RCC 7860 (cell line): ENCODE measurements around the gene TRIM63.

Source experiments
- DNase-seq: peaks from one replicate; pipeline ENCODE4 v3.0.0-alpha.2; 2015; ENCODE audit warnings: low spot score
- FAIRE-seq: peaks from 2 replicates; lab custom pipeline; 2012; peaks lifted over from hg19 to GRCh38; lab: Jason Lieb, UNC

The TRIM63 gene

DNA sequence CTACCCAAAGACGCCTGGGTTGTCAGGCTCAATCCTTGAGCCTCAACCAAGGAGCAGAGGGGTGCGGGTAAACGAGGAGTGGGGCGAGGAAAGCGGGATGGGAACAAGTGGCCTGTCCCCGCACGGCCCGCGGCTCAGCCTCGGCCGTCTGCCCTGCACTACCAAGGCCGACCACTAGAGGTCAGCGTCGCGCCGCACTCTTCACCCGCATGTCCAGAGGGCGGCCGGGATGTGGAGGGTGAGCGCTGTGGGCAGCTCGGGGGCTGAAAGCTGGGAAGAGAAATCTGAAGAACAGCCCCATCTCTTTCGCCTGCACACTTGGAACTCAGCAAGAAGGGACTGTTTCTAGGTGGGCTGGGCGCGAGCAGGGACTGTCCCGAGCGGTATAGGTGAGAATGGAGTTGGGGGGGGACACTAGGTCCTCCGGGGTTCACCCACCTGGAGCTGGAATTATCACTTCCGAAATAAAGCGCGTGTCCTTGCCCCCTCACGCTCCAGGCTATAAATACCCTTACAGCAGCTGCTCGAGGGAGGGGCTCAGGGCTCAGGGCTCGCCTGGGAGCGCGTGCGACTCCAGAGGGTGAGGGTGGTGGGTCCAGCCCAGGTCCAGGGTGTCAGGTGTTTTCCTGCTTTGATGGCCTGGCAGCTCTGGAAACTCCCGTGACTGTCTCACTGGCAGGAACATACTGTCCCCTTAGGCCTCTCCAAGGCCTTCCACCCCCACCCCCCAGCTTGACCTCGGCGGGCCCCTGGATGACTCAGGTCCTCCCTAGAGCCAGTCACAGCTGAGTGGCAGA lies 31.3 kb downstream of the TRIM63 start:
- peak; percentile 68 for DNase-seq
- FAIRE-seq: peak; percentile 77

- FAIRE-seq: peak; percentile 11
- DNase-seq: peak; percentile 71
Observed at GRCh38 chr1:26035203-26035958, 32.0 kb downstream of the TRIM63 start.

- no peak for FAIRE-seq
- DNase-seq: no peak
Observed at GRCh38 chr1:26034504-26035202, 32.8 kb downstream of the TRIM63 start.

GRCh38 chr1:26032656-26033357 lies 34.6 kb downstream of the TRIM63 start:
- DNase-seq (no peak), FAIRE-seq (no peak)

DNA sequence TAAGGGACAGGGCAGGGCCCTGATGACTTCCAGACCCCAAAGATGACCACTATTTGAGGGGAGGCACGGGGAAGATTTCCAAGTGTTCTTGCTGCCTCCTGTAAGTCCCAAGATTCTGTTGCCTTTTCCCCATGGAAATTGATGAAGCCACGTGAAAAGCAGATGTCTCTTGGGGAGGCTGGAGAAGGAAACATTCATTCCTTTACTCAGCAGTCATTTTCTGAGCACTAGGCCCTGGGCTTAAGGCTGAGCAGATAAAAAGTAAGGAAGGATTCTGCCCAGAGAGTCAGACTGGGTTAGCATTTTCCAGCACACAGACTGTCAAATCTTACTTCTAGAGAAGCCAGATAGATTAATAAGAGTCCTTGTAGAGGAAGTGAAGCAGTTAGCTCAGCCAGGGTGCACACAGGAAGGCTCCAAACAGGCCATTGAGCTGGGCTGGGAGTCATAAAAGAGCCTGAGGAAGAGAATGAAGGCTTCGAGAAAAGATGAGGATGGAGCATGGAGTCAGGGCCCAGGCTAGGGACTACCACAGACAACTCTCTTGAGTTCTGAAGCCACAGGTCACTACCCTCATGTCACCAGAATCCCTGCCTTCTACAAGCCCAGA lies 35.7 kb downstream of the TRIM63 start:
- DNase-seq (no peak), FAIRE-seq (no peak)

- FAIRE-seq: no peak
- no peak for DNase-seq
Observed at GRCh38 chr1:26031196-26031595, 36.2 kb downstream of the TRIM63 start.

GRCh38 chr1:26029864-26030481 lies 37.5 kb downstream of the TRIM63 start:
- no peak for DNase-seq
- no peak for FAIRE-seq

- no peak for FAIRE-seq
- DNase-seq: no peak
Observed at GRCh38 chr1:26029054-26029863, 38.2 kb downstream of the TRIM63 start.

DNA sequence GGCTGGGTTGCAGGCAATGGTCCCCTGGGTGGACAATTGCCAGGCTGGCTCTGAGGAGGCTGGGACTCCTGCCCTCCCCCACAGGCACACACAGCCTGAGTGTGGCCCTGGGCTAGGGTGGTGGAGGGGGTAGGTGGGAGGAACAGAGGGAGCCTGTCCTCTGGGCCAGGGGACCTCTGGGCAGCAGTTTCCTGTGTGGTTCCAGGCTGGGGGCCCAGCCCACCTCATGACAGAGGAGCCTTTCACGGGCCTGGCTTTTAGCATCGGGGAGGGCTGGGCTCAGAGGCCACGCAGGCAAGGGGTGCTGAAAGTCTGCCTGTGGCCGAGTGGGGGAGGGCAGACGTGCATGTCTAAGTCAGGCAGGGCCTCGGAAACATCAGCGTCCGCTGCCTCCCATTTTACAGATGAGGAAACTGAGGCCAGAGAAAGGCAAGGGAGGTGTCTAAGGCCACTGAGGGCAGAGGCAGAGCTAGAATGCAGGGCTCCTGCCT lies 38.9 kb downstream of the TRIM63 start:
- FAIRE-seq (no peak), DNase-seq (no peak)

DNA sequence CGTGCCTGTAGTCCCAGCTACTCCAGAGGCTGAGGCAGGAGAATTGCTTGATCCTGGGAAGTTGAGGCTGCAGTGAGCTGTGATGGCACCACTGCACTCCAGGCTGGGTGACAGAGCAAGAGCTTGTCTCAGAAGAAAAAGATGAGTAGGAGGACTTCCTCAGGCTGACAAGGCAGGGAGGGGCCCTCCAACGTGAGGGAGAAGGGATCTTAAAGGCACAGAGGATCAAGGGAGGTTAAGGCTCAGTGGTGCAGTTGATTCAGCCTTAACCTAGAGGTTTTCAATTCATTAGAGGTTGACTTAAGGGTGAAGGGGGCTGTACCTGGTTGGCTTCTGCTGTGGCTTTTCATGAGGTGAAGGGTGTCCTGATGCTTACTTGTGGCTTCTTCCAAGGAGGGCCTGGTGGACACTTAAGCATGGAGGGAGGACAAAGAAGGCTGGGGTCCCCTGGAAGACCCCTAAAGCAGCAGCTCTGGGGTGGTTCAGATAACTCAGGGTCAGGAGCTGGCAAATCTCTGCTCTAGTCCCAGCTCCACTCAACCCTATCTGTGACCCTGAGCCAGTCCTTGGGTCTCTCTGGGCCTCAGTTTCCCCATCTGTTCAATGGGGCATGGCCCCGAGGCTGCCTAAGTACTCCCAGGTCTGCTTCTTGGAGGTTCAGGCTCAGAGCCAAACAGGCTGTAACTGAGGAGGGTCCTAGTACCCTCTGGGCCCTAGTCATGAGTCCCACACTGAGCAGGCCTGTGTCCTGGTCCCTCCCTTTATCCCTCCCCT lies 39.5 kb downstream of the TRIM63 start:
- no peak for FAIRE-seq

GRCh38 chr1:26025517-26025916 lies 41.9 kb downstream of the TRIM63 start:
- DNase-seq (no peak), FAIRE-seq (no peak)

More for the DNA sequence above, 39.5 kb downstream of the TRIM63 start:
- DNase-seq: peak; percentile 9

GRCh38 chr1:26025060-26025459 lies 42.4 kb downstream of the TRIM63 start:
- DNase-seq: no peak
- FAIRE-seq: no peak

GRCh38 chr1:26023826-26024225 lies 43.6 kb downstream of the TRIM63 start:
- DNase-seq: no peak
- FAIRE-seq: no peak

GRCh38 chr1:26023009-26023408 lies 44.4 kb downstream of the TRIM63 start:
- DNase-seq: no peak
- FAIRE-seq: no peak

DNA sequence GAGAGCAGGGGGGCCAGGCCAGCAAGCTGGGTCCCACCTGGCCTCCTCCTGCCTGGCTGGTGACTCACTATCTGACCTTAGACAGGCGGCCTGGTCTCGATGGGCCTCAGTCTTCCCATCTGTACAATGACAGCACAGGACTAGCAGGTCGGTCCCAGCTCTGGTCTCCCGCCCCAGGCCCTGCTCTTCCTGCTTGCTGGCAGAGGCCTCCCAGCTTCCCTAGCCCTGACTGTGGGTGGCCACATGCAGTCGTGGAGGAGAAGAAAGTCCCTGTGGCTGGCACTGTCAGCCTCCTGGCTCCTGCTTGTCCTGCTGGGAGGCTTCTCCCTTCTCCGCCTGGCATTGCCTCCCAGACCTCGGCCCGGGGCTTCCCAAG lies 45.0 kb downstream of the TRIM63 start:
- FAIRE-seq: no peak
- no peak for DNase-seq

GRCh38 chr1:26021647-26022403 lies 45.6 kb downstream of the TRIM63 start, which contains the start of gene EXTL1:
TSS of gene EXTL1 (plus strand) at chr1:26021775. CDS start at chr1:26022647, 872 bp downstream.
- FAIRE-seq (no peak), DNase-seq (no peak)

GRCh38 chr1:26020941-26021646 lies 46.3 kb downstream of the TRIM63 start:
- DNase-seq (no peak), FAIRE-seq (no peak)
